H9 (cell line): Measurements from ENCODE around the gene IDI2. TPM values are rescaled to one million over a fixed set of nuclear protein-coding genes. Genes with fewer than 3 reads are reported as not detected.

ENCODE experiments used
- DNase-seq: peaks from one replicate; pipeline ENCODE4 v3.0.0-alpha.2; 2017
- H2AFZ ChIP-seq: one replicate; pipeline ENCODE4 v1.6.1; 2013; ENCODE audit warnings: mild to moderate bottlenecking, low read length, control low read depth, moderate library complexity
- H2AK5ac ChIP-seq: 2 replicates; pipeline ENCODE4 v1.6.1; 2013; ENCODE audit warnings: low read length, control low read depth, mixed read lengths; ENCODE audit not compliant: insufficient read length
- H2BK120ac ChIP-seq: one replicate; pipeline ENCODE4 v1.6.1; 2013; ENCODE audit warnings: low read depth, mild to moderate bottlenecking, low read length, control low read depth, inconsistent platforms; ENCODE audit not compliant: poor library complexity, severe bottlenecking
- H2BK12ac ChIP-seq: 2 replicates; pipeline ENCODE4 v1.6.1; 2013; ENCODE audit warnings: low read length, control low read depth, mixed read lengths, low read depth; ENCODE audit not compliant: insufficient read length
- H2BK15ac ChIP-seq: 2 replicates; pipeline ENCODE4 v1.6.1; 2013; ENCODE audit warnings: low read depth, low read length, control low read depth
- H2BK20ac ChIP-seq: one replicate; pipeline ENCODE4 v1.6.1; 2013; ENCODE audit warnings: low read depth, mild to moderate bottlenecking, low read length, control low read depth, inconsistent platforms; ENCODE audit not compliant: poor library complexity, severe bottlenecking
- H2BK5ac ChIP-seq: 2 replicates; pipeline ENCODE4 v1.6.1; 2013; ENCODE audit warnings: low read length, control low read depth, mixed read lengths; ENCODE audit not compliant: insufficient read length
- H3K14ac ChIP-seq: 2 replicates; pipeline ENCODE4 v1.6.1; 2013; ENCODE audit warnings: low read length, control low read depth; ENCODE audit not compliant: insufficient read depth
- H3K18ac ChIP-seq: 2 replicates; pipeline ENCODE4 v1.6.1; 2013; ENCODE audit warnings: low read depth, mild to moderate bottlenecking, mixed read lengths, low read length, control low read depth; ENCODE audit not compliant: insufficient read length
- H3K23ac ChIP-seq: 2 replicates; pipeline ENCODE4 v1.6.1; 2013; ENCODE audit warnings: low read length, control low read depth, mixed read lengths, low read depth; ENCODE audit not compliant: insufficient read length
- H3K23me2 ChIP-seq: 2 replicates; pipeline ENCODE4 v1.6.1; 2013; ENCODE audit warnings: low read depth, mild to moderate bottlenecking, mixed read lengths, low read length, control low read depth; ENCODE audit not compliant: insufficient read length, poor library complexity, severe bottlenecking
- H3K27ac ChIP-seq: 2 replicates; pipeline ENCODE4 v1.5.1; 2013; ENCODE audit warnings: low read length, control low read depth, mixed read lengths, low read depth; ENCODE audit not compliant: insufficient read length
- H3K27me3 ChIP-seq: 2 replicates; pipeline ENCODE4 v1.6.1; 2013; ENCODE audit warnings: low read length, control low read depth, inconsistent platforms; ENCODE audit not compliant: insufficient read depth
- H3K4ac ChIP-seq: 2 replicates; pipeline ENCODE4 v1.6.1; 2013; ENCODE audit warnings: low read depth, mild to moderate bottlenecking, control low read depth, inconsistent platforms, low read length, moderate library complexity
- H3K4me1 ChIP-seq: 2 replicates; pipeline ENCODE4 v1.6.1; 2013; ENCODE audit warnings: low read length, control low read depth, inconsistent platforms; ENCODE audit not compliant: insufficient read depth
- H3K4me2 ChIP-seq: 2 replicates; pipeline ENCODE4 v1.6.1; 2013; ENCODE audit warnings: low read length, control low read depth, mixed read lengths; ENCODE audit not compliant: insufficient read length, insufficient read depth
- H3K56ac ChIP-seq: 2 replicates; pipeline ENCODE4 v1.6.1; 2013; ENCODE audit warnings: low read depth, mild to moderate bottlenecking, mixed read lengths, low read length, control low read depth; ENCODE audit not compliant: insufficient read length
- H3K79me1 ChIP-seq: 2 replicates; pipeline ENCODE4 v1.6.1; 2013; ENCODE audit warnings: low read depth, mild to moderate bottlenecking, moderate library complexity, low read length, control low read depth, inconsistent platforms; ENCODE audit not compliant: insufficient read depth, poor library complexity, severe bottlenecking
- H3K79me2 ChIP-seq: 2 replicates; pipeline ENCODE4 v1.6.1; 2013; ENCODE audit warnings: low read length, control low read depth, inconsistent platforms; ENCODE audit not compliant: insufficient read depth
- H3K9ac ChIP-seq: 2 replicates; pipeline ENCODE4 v1.6.1; 2013; ENCODE audit warnings: low read length, control low read depth, mixed read lengths; ENCODE audit not compliant: insufficient read length; ENCODE audit errors: extremely low read depth
- H3K9me3 ChIP-seq: one replicate; pipeline ENCODE4 v1.6.1; 2013; ENCODE audit warnings: low read depth, low read length, inconsistent platforms; ENCODE audit not compliant: control insufficient read depth
- H3T11ph ChIP-seq: one replicate; pipeline ENCODE4 v1.6.1; 2013; ENCODE audit warnings: mild to moderate bottlenecking, low read length, control low read depth, inconsistent platforms
- H4K20me1 ChIP-seq: one replicate; pipeline ENCODE4 v1.6.1; 2013; ENCODE audit not compliant: control insufficient read depth, insufficient read length, insufficient read depth
- H4K5ac ChIP-seq: 2 replicates; pipeline ENCODE4 v1.6.1; 2013; ENCODE audit warnings: low read depth, mild to moderate bottlenecking, mixed read lengths, low read length, control low read depth; ENCODE audit not compliant: insufficient read length
- H4K8ac ChIP-seq: replicated peaks from 2 replicates; pipeline ENCODE4 v1.6.1; 2013; ENCODE audit warnings: low read length, control low read depth, mixed read lengths, low read depth; ENCODE audit not compliant: insufficient read length
- H4K91ac ChIP-seq: 2 replicates; pipeline ENCODE4 v1.6.1; 2013; ENCODE audit warnings: low read depth, mild to moderate bottlenecking, moderate library complexity, mixed read lengths, low read length, control low read depth; ENCODE audit not compliant: insufficient read length
- H3K27ac Mint-ChIP-seq, 3 experiments: 2 replicates in 2 of 3; 3 replicates in 1 of 3; pipeline ENCODE4 v1.8.0; 2020 to 2021; ENCODE audit warnings: mixed read lengths in 3 of 3, mild to moderate bottlenecking in 1 of 3, moderate library complexity in 1 of 3
- H3K27me3 Mint-ChIP-seq: 2 replicates; pipeline ENCODE4 v1.8.0; 2021; ENCODE audit warnings: low read depth, mild to moderate bottlenecking, moderate library complexity, mixed read lengths
- H3K36me3 Mint-ChIP-seq, 3 experiments: 2 replicates in 2 of 3; 3 replicates in 1 of 3; pipeline ENCODE4 v1.8.0; 2020 to 2021; ENCODE audit warnings: low read depth in 3 of 3, mixed read lengths in 3 of 3; ENCODE audit not compliant: insufficient read depth in 1 of 3
- H3K4me1 Mint-ChIP-seq, 2 experiments: 2 replicates each; pipeline ENCODE4 v1.8.0; 2020; ENCODE audit warnings: mixed read lengths in 2 of 2
- H3K4me3 Mint-ChIP-seq, 2 experiments: 2 replicates in 1 of 2; 3 replicates in 1 of 2; pipeline ENCODE4 v1.8.0; 2020 to 2021; ENCODE audit warnings: mild to moderate bottlenecking in 2 of 2, mixed read lengths in 2 of 2, moderate library complexity in 1 of 2
- H3K9me3 Mint-ChIP-seq, 2 experiments: 2 replicates in 1 of 2; 3 replicates in 1 of 2; pipeline ENCODE4 v1.8.0; 2020; ENCODE audit warnings: mild to moderate bottlenecking in 2 of 2, mixed read lengths in 2 of 2, moderate library complexity in 1 of 2
- WGBS: extraction: QIAGEN DNeasy Blood & Tissue Kit; methylation state at CpG from one replicate; pipeline ENCODE4 v1.1.7; 2013; ENCODE audit warnings: missing lambda C conversion rate, low lambda C conversion rate, mixed read lengths; ENCODE audit not compliant: insufficient read length; ENCODE audit errors: extremely low coverage; 5-methylcytosine and 5-hydroxymethylcytosine counted together
- total RNA-seq: library from RNA; stranded (reverse); gene quantifications from 2 replicates; pipeline ENCODE4 v1.2.1, GENCODE V29; 2021
- TF ChIP-seq, protein P1 (sequence below): fragments of 200-600 bp; sonication (generic); conservative IDR thresholded peaks from 3 replicates; pipeline ENCODE4 v1.8.0; 2021; ENCODE audit warnings: antibody characterized with exemption, mild to moderate bottlenecking

IDI2 gene
- total RNA-seq, 1 experiment from 2014 or later: not detected

DNA sequence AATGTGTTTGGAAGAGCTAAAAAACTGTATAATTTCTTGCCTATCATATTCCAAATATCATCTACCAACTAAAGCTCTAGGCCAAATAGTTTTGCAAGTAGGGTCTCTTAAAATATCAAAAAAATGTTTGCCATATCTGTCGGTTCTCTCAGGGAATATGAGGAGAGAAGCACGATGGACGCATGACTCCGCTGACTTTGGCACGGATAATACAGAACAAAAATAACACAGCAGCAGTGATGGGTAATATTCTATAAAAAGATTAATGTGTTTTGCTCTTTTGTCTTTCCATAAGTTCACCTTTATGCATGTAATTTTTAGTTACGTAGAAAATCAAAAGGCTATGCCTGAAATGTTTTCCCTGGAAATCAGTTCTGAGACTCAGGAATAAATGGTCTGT lies 919 bp upstream of the IDI2 start:
- Histone ChIP-seq H2BK20ac (no peak overlapping the region), H3K27ac (no peak overlapping the region), H4K5ac (no peak overlapping the region), H3K4ac (no peak overlapping the region), H2BK15ac (no peak overlapping the region), H3K14ac (no peak overlapping the region), H3K79me1 (no peaks in the 10 kb centered on the region), H3K9me3 (no peaks in the 10 kb centered on the region), H3K23ac (no peak overlapping the region), H4K91ac (no peak overlapping the region), H3K18ac (no peak overlapping the region), H3K23me2 (no peaks in the 10 kb centered on the region), H3K56ac (no peak overlapping the region), H3K4me1 (no peaks in the 10 kb centered on the region), H3K9ac (no peak overlapping the region), H3K79me2 (no peaks in the 10 kb centered on the region; the same call in 1 of the 2 replicates), H2BK5ac (no peak overlapping the region), H3K27me3 (no peaks in the 10 kb centered on the region), H2AK5ac (no peak overlapping the region), H2BK120ac (no peak overlapping the region), H3T11ph (no peak overlapping the region), H2BK12ac (no peak overlapping the region), H3K4me2 (no peak overlapping the region), H4K20me1 (no peaks in the 10 kb centered on the region), H2AFZ (no peak overlapping the region), H4K8ac (no peak overlapping the region)
- no CpG with 5 or more reads among the region's 6 CpGs for WGBS
- TF ChIP-seq, protein P1, sequence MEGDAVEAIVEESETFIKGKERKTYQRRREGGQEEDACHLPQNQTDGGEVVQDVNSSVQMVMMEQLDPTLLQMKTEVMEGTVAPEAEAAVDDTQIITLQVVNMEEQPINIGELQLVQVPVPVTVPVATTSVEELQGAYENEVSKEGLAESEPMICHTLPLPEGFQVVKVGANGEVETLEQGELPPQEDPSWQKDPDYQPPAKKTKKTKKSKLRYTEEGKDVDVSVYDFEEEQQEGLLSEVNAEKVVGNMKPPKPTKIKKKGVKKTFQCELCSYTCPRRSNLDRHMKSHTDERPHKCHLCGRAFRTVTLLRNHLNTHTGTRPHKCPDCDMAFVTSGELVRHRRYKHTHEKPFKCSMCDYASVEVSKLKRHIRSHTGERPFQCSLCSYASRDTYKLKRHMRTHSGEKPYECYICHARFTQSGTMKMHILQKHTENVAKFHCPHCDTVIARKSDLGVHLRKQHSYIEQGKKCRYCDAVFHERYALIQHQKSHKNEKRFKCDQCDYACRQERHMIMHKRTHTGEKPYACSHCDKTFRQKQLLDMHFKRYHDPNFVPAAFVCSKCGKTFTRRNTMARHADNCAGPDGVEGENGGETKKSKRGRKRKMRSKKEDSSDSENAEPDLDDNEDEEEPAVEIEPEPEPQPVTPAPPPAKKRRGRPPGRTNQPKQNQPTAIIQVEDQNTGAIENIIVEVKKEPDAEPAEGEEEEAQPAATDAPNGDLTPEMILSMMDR: no peak
- Mint-ChIP-seq H3K27me3 (no peaks in the 10 kb centered on the region), H3K9me3 (0 out of 5 replicates have a peak, but pooled peaks cover 0 to under 1% of the 10 kb centered on the region in 2 experiments), H3K27ac (no peak overlapping the region), H3K4me3 (no peak overlapping the region), H3K36me3 (peaks cover 0 to 6% (median 0%) of the 10 kb centered on the region in 3 experiments; a peak in 2 of 7 replicates), H3K4me1 (peaks cover 10 to 17% of the 10 kb centered on the region in 2 experiments)
- no peak for DNase-seq
